Measurements from ENCODE around the gene ENOX2.
"Not testable (repeated sequence)": the region's sequence is repeated elsewhere in the genome, so short reads cannot be mapped to it uniquely, and the experiment has no call there.

The ENOX2 gene

GRCh38 chrX:130828641-130829040, 74.4 kb downstream of the ENOX2 start:
- no peak for DNase-seq

- no peak for DNase-seq
Observed at GRCh38 chrX:130827648-130828047, 75.4 kb downstream of the ENOX2 start.

- DNase-seq = no peak
Observed at GRCh38 chrX:130826249-130826648, 76.8 kb downstream of the ENOX2 start.

GRCh38 chrX:130825525-130825924, 77.5 kb downstream of the ENOX2 start:
- no peak for DNase-seq

- not testable (repeated sequence) for DNase-seq
Observed at GRCh38 chrX:130819367-130819766, 83.6 kb downstream of the ENOX2 start.

GRCh38 chrX:130813932-130814331, 89.1 kb downstream of the ENOX2 start:
- DNase-seq = not testable (repeated sequence)

- DNase-seq = no peak
Observed at GRCh38 chrX:130810561-130810960, 92.4 kb downstream of the ENOX2 start.

- no peak for DNase-seq
Observed at GRCh38 chrX:130805903-130806302, 97.1 kb downstream of the ENOX2 start.

- no peak for DNase-seq
Observed at GRCh38 chrX:130803537-130803936, 99.5 kb downstream of the ENOX2 start.

GRCh38 chrX:130801901-130802300, 101.1 kb downstream of the ENOX2 start:
- no peak for DNase-seq

- no peak for DNase-seq
Observed at GRCh38 chrX:130799393-130799792, 103.6 kb downstream of the ENOX2 start.

- no peak for DNase-seq
Observed at GRCh38 chrX:130793975-130794374, 109.0 kb downstream of the ENOX2 start.

- not testable (repeated sequence) for DNase-seq
Observed at GRCh38 chrX:130791870-130792269, 111.1 kb downstream of the ENOX2 start.

GRCh38 chrX:130789793-130790192, 113.2 kb downstream of the ENOX2 start:
- DNase-seq = no peak

- no peak for DNase-seq
Observed at GRCh38 chrX:130788786-130789581, 114.0 kb downstream of the ENOX2 start.

GRCh38 chrX:130786030-130786429, 117.0 kb downstream of the ENOX2 start:
- DNase-seq = no peak

- no peak for DNase-seq
Observed at GRCh38 chrX:130778773-130779172, 124.2 kb downstream of the ENOX2 start.

GRCh38 chrX:130775849-130776248, 127.2 kb downstream of the ENOX2 start:
- DNase-seq = no peak

- no peak for DNase-seq
Observed at GRCh38 chrX:130772776-130773143, 130.2 kb downstream of the ENOX2 start.

- DNase-seq = no peak
Observed at GRCh38 chrX:130772105-130772775, 130.8 kb downstream of the ENOX2 start.

GRCh38 chrX:130771648-130772047, 131.4 kb downstream of the ENOX2 start:
- no peak for DNase-seq

GRCh38 chrX:130771230-130771629, 131.8 kb downstream of the ENOX2 start:
- no peak for DNase-seq

GRCh38 chrX:130770615-130771014, 132.4 kb downstream of the ENOX2 start:
- no peak for DNase-seq

Measured in anterior cingulate cortex (tissue), 58 donors.